Activated T-cell treated with anti-CD3 and anti-CD28 coated beads, Interleukin-2, amount 50 U/mL, for 48 hours (primary cell): ENCODE data around the gene EHMT1.
"Not testable (repeated sequence)": the region's sequence is repeated elsewhere in the genome, so short reads cannot be mapped to it uniquely, and the experiment has no call there.

Source experiments
- DNase-seq, 2 experiments: peaks; one replicate each; pipeline ENCODE4 v3.0.0-alpha.2; 2020

Gene EHMT1

GRCh38 chr9:137789295-137789895 lies 170.6 kb downstream of the EHMT1 start:
- no peak for DNase-seq

GRCh38 chr9:137791947-137792346 lies 173.1 kb downstream of the EHMT1 start:
- DNase-seq = no peak

- no peak for DNase-seq
These were observed 174.5 kb downstream of the EHMT1 start for GRCh38 chr9:137793196-137793841.

- no peak for DNase-seq
These were observed 176.4 kb downstream of the EHMT1 start for GRCh38 chr9:137795156-137795666.

- DNase-seq = no peak
These were observed 178.7 kb downstream of the EHMT1 start for GRCh38 chr9:137797206-137798120.

- DNase-seq = no peak
These were observed 179.3 kb downstream of the EHMT1 start for GRCh38 chr9:137798142-137798541.

GRCh38 chr9:137798901-137799629 lies 180.3 kb downstream of the EHMT1 start:
- DNase-seq = no peak

GRCh38 chr9:137799630-137799983 lies 180.8 kb downstream of the EHMT1 start:
- no peak for DNase-seq

- no peak for DNase-seq
These were observed 181.6 kb downstream of the EHMT1 start for GRCh38 chr9:137800196-137801022.

GRCh38 chr9:137801023-137801319 lies 182.2 kb downstream of the EHMT1 start:
- DNase-seq = no peak

GRCh38 chr9:137802021-137802420 lies 183.2 kb downstream of the EHMT1 start:
- DNase-seq = no peak

- no peak for DNase-seq
These were observed 183.9 kb downstream of the EHMT1 start for GRCh38 chr9:137802521-137803243.

GRCh38 chr9:137804908-137805630 lies 186.3 kb downstream of the EHMT1 start:
- peak in 1 of 2 experiments; percentile 27 for DNase-seq

- no peak for DNase-seq
These were observed 189.2 kb downstream of the EHMT1 start for GRCh38 chr9:137807721-137808703.

GRCh38 chr9:137809040-137809576 lies 190.3 kb downstream of the EHMT1 start:
- no peak for DNase-seq

- not testable (repeated sequence) for DNase-seq
These were observed 191.1 kb downstream of the EHMT1 start for GRCh38 chr9:137809726-137810450.

GRCh38 chr9:137811283-137811870 lies 192.6 kb downstream of the EHMT1 start:
- DNase-seq = no peak
